Epithelial cell of esophagus (primary cell): ENCODE measurements around the gene MIOX.

ENCODE experiments used
- DNase-seq: peaks from one replicate; pipeline ENCODE4 v3.0.0; 2010; ENCODE audit warnings: low read depth
- H3K4me3 ChIP-seq: 2 replicates; pipeline ENCODE4 v1.5.1; 2011; ENCODE audit warnings: mild to moderate bottlenecking, low read length, control low read depth
- TF ChIP-seq, protein P1 (sequence below): IDR thresholded peaks from 2 replicates; pipeline ENCODE4 v1.5.1; 2011; ENCODE audit warnings: low read depth, mild to moderate bottlenecking, low read length, control low read depth, inconsistent platforms; ENCODE audit not compliant: insufficient read depth; ENCODE audit errors: missing control alignments

MIOX gene

DNA sequence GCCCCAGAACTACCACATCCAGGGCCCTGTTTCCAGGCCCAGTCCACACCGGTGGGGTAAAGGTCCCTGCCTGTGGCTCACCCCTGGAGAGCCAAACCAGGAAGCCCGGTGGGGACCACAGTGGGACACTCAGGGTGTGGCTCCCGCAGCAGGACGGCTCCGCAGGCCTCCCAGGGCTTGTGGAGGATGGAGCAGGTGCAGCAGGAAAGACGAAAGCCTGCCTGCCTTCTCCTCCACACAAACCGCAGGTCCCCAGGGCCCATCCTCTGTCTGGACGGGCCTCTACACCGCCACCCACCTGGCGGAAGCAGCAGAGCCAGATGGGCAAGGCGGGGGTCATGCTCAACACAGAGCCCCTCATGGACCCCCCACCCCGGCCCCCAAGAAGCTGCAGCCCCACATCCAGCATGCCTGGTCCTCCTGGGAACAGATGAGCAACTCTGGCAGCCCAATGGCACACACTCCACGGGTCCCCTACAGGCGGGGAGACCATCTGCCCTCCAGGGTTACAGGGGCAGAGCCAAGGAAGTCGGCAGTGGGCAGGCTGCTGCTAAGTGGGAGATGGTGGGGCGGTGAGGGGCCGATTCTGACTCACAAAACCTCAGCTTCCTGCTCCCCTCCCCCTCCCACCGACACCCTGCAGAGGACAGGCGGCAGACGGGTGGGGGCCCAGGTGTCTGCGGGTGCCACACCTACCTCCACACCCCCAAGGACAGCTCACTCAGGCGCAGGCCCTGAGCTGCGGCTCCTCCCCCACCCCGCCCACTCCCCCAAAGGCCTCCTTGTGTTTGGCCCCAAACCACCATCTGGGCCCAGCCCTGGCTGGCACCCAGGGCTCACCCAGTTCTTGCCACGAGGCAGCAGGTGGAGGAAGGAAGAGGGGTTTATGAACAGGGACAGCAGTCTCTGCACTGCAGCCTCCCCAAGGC, 17.0 kb upstream of the MIOX start:
- TF ChIP-seq, protein P1, sequence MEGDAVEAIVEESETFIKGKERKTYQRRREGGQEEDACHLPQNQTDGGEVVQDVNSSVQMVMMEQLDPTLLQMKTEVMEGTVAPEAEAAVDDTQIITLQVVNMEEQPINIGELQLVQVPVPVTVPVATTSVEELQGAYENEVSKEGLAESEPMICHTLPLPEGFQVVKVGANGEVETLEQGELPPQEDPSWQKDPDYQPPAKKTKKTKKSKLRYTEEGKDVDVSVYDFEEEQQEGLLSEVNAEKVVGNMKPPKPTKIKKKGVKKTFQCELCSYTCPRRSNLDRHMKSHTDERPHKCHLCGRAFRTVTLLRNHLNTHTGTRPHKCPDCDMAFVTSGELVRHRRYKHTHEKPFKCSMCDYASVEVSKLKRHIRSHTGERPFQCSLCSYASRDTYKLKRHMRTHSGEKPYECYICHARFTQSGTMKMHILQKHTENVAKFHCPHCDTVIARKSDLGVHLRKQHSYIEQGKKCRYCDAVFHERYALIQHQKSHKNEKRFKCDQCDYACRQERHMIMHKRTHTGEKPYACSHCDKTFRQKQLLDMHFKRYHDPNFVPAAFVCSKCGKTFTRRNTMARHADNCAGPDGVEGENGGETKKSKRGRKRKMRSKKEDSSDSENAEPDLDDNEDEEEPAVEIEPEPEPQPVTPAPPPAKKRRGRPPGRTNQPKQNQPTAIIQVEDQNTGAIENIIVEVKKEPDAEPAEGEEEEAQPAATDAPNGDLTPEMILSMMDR: no peak
- peak; percentile 81 for DNase-seq
- H3K4me3 ChIP-seq: no peak overlapping the region

GRCh38 chr22:50470491-50470890, 16.2 kb upstream of the MIOX start:
- peak; percentile 29 for DNase-seq
- TF ChIP-seq, protein P1: no peak
- no peak overlapping the region for H3K4me3 ChIP-seq

DNA sequence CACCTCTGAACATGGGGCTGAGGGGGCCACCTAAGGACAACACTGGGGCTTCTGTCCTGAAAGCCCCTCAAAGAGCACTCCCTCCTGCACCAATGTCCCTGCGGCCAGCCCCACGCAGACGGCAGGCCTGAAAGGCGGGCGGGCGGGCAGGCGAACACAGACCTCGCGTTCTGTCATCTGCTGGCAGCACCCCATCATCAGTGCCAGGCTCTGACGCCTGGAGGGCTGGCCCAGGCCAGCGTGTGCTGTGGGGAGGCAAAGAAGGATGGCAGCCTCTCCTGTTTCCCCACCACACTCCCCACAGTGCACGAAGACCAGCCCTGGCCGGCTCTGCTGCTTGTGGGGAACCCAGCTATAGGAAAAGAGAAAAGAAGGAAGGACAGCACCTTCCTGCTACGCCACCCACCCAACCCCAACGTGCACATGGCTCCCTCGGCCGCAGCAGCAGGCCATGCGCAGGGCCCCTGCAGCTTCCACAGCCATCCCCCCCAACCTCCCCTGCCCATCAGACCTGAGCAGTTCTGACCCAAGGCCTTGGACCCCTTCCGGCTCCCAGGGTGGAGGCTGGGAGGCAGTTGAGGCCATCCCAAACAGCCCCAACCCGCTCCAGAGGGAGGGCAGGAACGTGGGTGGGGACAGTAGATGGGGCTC, 15.3 kb upstream of the MIOX start:
- DNase-seq: no peak
- no peak overlapping the region for H3K4me3 ChIP-seq
- TF ChIP-seq, protein P1: no peak

DNA sequence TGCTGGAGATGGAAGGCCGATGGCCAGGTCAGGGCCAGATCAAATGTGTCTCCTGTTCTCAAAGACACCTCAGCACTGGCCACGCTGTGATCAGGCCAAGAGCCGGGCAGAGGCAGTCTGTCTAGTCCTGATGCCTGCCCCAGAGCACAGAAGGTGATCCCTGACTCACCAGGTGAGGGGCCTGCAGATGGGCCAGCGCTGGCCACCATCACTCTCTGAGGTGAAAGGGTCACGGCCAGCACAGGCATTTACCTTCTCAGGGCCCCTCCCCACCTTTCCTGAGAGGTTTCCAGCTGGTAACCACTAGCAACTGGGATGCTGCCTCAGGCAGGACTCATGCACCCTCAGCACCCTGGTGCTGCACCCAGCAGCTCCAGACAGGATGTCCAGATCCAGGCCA, 14.7 kb upstream of the MIOX start:
- TF ChIP-seq, protein P1: no peak
- no peak overlapping the region for H3K4me3 ChIP-seq
- DNase-seq: no peak

DNA sequence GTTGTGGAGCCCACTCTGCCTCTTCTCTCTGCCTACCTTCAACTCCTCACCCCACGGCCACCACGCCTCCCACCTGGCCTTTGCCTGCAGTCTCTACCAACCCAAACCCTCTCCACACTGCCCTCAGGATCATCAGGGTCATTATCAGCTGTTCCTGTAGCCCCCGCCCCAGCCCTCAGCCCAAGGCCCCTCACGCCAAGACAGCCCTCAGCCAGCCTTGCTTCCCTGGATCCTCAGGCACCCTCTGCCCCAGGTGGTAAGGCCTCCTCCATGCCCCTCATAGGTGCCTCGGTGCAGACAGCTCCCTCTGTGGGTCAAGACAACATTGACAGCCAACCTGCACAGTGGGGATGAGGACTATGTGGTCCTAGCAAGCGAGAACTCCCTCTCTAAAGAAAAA, 13.6 kb upstream of the MIOX start:
- peak overlapping the region; percentile 68 for H3K4me3 ChIP-seq
- TF ChIP-seq, protein P1: peak; percentile 53
- peak; percentile 42 for DNase-seq

- peak; percentile 60 for DNase-seq
- TF ChIP-seq, protein P1: no peak
- H3K4me3 ChIP-seq: peak overlapping the region; percentile 68
Observed at GRCh38 chr22:50473855-50474671, 12.6 kb upstream of the MIOX start.
